SK-N-SH (cell line): Measurements from ENCODE around the gene ART5.

ENCODE experiments used
- CTCF ChIP-seq: fragments of 200-600 bp; sonication (generic); IDR thresholded peaks from 2 replicates; pipeline ENCODE4 v1.6.1; 2017; ENCODE audit warnings: antibody characterized with exemption, mild to moderate bottlenecking, moderate library complexity
- EP300 ChIP-seq, 2 experiments: IDR thresholded peaks; 2 replicates each; pipeline versions ENCODE4 v1.4.0 to v1.6.1; 2012; ENCODE audit warnings: borderline replicate concordance in 1 of 2, low read depth in 1 of 2, low read length in 1 of 2
- EZH2phosphoT487 ChIP-seq: fragments of 200-600 bp; sonication (generic); IDR thresholded peaks from 2 replicates; pipeline ENCODE4 v1.6.1; 2017; ENCODE audit warnings: low read depth, mixed run types, mild to moderate bottlenecking, antibody characterized with exemption, moderate library complexity, borderline replicate concordance
- JUND ChIP-seq: IDR thresholded peaks from 2 replicates; pipeline ENCODE4 v1.4.0; 2012
- MEF2A ChIP-seq: IDR thresholded peaks from 2 replicates; pipeline ENCODE4 v1.4.0; 2012; ENCODE audit warnings: low read depth, borderline replicate concordance
- MXI1 ChIP-seq: IDR thresholded peaks from 2 replicates; pipeline ENCODE4 v1.6.1; 2012; ENCODE audit warnings: mild to moderate bottlenecking, low read depth, low read length, improper control_type of control experiment
- NRF1 ChIP-seq: IDR thresholded peaks from 2 replicates; pipeline ENCODE4 v1.6.1; 2012; ENCODE audit warnings: low read depth, mild to moderate bottlenecking, low read length
- PBX3 ChIP-seq: IDR thresholded peaks from 2 replicates; pipeline ENCODE4; 2012
- POLR2AphosphoS5 ChIP-seq: IDR thresholded peaks from 2 replicates; pipeline ENCODE4 v1.6.1; 2012; ENCODE audit warnings: low read depth, low read length
- REST ChIP-seq: IDR thresholded peaks from 2 replicates; pipeline ENCODE4 v1.6.1; 2012; ENCODE audit warnings: mild to moderate bottlenecking, low read depth, low read length, moderate library complexity
- RFX5 ChIP-seq: IDR thresholded peaks from 2 replicates; pipeline ENCODE4 v1.6.1; 2012; ENCODE audit warnings: mild to moderate bottlenecking, improper control_type of control experiment, low read length
- TAF1 ChIP-seq: IDR thresholded peaks from 2 replicates; pipeline ENCODE4 v1.6.1; 2012; ENCODE audit warnings: low read depth, mild to moderate bottlenecking, low read length, moderate library complexity, borderline replicate concordance
- USF2 ChIP-seq: fragments of 150-350 bp; IDR thresholded peaks from 2 replicates; pipeline ENCODE4 v1.6.1; 2017; ENCODE audit warnings: antibody characterized with exemption, low read length, low read depth, borderline replicate concordance

DNA sequence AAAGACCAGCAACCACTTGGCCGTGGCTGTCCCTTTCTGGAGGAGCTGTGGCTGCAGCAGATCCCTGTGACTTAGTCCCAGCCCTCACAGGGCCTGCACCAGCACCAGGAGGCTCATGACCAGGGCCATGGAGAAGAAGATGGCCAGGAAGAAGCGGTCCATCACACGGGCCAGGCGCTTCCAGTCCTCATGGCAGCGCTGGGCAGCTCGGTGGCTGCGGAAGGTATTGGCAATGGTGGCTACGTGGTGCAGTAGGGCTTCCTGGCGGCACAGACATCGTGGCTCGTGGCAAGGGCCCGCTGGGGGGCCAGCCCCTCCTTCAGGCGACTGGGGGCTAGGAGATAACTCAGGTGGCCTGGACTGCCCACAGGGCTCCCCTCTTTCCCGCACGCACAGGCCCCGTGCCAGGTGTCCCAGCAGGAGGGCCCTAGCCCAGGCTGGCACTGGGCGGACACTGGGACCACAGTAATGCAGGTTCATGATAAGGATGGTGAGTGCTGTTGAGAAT is 24.3 kb upstream of the ART5 start:
- TF ChIP-seq EP300 (IDR thresholded peaks at IDR 0.05; ENCODE audit: borderline replicate concordance in 1 of 2, low read depth in 1 of 2, low read length in 1 of 2) (no peak), RFX5 (no peak), POLR2AphosphoS5 (no peak), NRF1 (no peak), CTCF (no peak), JUND (no peak), PBX3 (no peak), TAF1 (no peak), MEF2A (no peak), REST (no peak), USF2 (no peak), EZH2phosphoT487 (no peak), MXI1 (no peak)
